ENCODE measurements around the gene SAE1. TPM values are rescaled to one million over a fixed set of nuclear protein-coding genes. Genes with fewer than 3 reads are reported as not detected.

SAE1 gene
- total and polyA plus RNA-seq, 10 of the 15 experiments (the other 5 are each of a cell fraction or from before 2014, with no cell fraction given), result 62.0 to 246 (median 148) TPM

DNA sequence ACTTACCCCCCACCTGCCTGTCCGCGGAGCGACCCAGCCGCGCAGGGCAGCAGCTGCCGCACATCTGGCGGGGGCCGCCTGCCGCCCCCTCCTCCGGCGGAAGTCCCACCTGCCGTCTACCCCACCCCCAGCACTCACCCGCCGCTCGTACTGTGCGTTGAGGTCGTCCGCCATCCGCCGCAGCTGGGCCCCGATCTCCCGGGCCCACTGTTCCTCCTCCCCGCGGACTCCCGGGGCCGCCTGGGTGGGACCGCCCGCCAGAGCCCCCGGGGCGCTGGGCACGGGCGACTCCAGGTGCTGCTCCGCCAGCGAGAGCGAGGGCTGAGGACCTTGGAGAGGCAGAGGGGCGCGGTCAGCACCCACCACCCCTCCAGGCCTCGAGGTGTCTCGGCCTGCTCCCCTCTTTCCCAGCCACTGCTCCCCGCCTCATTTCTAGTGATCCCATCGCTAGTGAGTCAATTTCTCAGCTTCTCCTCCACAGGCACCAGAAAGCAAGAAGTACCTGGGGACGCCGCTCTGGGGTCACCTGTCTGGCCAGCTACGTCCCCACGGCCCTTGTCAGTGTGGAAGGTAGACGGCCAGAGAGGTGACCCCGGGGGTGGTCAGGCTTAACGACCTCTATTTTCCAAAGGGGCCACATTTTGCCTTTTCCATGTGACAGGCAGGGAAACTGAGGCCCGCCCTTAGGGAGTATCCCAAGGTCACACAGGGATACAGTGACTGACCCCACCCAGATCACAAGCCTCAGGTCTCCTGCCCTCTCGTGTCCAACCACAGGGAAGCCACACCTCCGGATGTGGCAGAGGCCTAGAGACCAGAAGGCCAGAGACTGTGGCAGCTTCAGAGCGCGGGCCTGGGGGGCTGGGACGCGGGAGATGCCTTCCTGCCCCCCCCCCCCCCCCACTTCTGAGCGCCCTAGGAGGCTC, 96.1 kb downstream of the SAE1 start (continued):
- TF ChIP-seq, protein P1, sequence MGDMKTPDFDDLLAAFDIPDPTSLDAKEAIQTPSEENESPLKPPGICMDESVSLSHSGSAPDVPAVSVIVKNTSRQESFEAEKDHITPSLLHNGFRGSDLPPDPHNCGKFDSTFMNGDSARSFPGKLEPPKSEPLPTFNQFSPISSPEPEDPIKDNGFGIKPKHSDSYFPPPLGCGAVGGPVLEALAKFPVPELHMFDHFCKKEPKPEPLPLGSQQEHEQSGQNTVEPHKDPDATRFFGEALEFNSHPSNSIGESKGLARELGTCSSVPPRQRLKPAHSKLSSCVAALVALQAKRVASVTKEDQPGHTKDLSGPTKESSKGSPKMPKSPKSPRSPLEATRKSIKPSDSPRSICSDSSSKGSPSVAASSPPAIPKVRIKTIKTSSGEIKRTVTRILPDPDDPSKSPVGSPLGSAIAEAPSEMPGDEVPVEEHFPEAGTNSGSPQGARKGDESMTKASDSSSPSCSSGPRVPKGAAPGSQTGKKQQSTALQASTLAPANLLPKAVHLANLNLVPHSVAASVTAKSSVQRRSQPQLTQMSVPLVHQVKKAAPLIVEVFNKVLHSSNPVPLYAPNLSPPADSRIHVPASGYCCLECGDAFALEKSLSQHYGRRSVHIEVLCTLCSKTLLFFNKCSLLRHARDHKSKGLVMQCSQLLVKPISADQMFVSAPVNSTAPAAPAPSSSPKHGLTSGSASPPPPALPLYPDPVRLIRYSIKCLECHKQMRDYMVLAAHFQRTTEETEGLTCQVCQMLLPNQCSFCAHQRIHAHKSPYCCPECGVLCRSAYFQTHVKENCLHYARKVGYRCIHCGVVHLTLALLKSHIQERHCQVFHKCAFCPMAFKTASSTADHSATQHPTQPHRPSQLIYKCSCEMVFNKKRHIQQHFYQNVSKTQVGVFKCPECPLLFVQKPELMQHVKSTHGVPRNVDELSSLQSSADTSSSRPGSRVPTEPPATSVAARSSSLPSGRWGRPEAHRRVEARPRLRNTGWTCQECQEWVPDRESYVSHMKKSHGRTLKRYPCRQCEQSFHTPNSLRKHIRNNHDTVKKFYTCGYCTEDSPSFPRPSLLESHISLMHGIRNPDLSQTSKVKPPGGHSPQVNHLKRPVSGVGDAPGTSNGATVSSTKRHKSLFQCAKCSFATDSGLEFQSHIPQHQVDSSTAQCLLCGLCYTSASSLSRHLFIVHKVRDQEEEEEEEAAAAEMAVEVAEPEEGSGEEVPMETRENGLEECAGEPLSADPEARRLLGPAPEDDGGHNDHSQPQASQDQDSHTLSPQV (IDR thresholded peaks at IDR 0.05), result no peak
- TF ChIP-seq FOXK2 (IDR thresholded peaks at IDR 0.05) (no peak), BACH1 (IDR thresholded peaks at IDR 0.05; ENCODE audit: borderline replicate concordance) (peak; percentile 73), IRF4 (IDR thresholded peaks at IDR 0.05; ENCODE audit: low read depth, low read length) (no peak), FOS (IDR thresholded peaks at IDR 0.05; ENCODE audit: borderline replicate concordance, extremely low read depth, insufficient read length) (no peak), SREBF1 (IDR thresholded peaks at IDR 0.05; ENCODE audit: low read length) (no peak), BMI1 (IDR thresholded peaks at IDR 0.05; ENCODE audit: borderline replicate concordance) (no peak), CBX3 (IDR thresholded peaks at IDR 0.05; ENCODE audit: borderline replicate concordance, low read depth) (no peak), ZNF687 (IDR thresholded peaks at IDR 0.05) (peak; percentile 75; the same call in 1 of the 2 replicates), SIN3A (IDR thresholded peaks at IDR 0.05; ENCODE audit: low read depth, low read length) (no peak), NBN (IDR thresholded peaks at IDR 0.05) (0 out of 2 replicates have a peak, but pooled peaks have one; percentile 22), NFXL1 (IDR thresholded peaks at IDR 0.05; ENCODE audit: borderline replicate concordance) (no peak), BRCA1 (IDR thresholded peaks at IDR 0.05; ENCODE audit: low read depth, low read length) (no peak), BCL11A (IDR thresholded peaks at IDR 0.05; ENCODE audit: low read depth, low read length) (peak; percentile 2; the same call in 1 of the 2 replicates), MYB (IDR thresholded peaks at IDR 0.05; ENCODE audit: borderline replicate concordance, low read depth, low read length) (no peak)
- TF ChIP-seq, protein P2, sequence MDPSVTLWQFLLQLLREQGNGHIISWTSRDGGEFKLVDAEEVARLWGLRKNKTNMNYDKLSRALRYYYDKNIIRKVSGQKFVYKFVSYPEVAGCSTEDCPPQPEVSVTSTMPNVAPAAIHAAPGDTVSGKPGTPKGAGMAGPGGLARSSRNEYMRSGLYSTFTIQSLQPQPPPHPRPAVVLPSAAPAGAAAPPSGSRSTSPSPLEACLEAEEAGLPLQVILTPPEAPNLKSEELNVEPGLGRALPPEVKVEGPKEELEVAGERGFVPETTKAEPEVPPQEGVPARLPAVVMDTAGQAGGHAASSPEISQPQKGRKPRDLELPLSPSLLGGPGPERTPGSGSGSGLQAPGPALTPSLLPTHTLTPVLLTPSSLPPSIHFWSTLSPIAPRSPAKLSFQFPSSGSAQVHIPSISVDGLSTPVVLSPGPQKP (IDR thresholded peaks at IDR 0.05; ENCODE audit: low read depth, low read length), result peak; percentile 29; the same call in 1 of the 2 replicates
- TF ChIP-seq, protein P3, sequence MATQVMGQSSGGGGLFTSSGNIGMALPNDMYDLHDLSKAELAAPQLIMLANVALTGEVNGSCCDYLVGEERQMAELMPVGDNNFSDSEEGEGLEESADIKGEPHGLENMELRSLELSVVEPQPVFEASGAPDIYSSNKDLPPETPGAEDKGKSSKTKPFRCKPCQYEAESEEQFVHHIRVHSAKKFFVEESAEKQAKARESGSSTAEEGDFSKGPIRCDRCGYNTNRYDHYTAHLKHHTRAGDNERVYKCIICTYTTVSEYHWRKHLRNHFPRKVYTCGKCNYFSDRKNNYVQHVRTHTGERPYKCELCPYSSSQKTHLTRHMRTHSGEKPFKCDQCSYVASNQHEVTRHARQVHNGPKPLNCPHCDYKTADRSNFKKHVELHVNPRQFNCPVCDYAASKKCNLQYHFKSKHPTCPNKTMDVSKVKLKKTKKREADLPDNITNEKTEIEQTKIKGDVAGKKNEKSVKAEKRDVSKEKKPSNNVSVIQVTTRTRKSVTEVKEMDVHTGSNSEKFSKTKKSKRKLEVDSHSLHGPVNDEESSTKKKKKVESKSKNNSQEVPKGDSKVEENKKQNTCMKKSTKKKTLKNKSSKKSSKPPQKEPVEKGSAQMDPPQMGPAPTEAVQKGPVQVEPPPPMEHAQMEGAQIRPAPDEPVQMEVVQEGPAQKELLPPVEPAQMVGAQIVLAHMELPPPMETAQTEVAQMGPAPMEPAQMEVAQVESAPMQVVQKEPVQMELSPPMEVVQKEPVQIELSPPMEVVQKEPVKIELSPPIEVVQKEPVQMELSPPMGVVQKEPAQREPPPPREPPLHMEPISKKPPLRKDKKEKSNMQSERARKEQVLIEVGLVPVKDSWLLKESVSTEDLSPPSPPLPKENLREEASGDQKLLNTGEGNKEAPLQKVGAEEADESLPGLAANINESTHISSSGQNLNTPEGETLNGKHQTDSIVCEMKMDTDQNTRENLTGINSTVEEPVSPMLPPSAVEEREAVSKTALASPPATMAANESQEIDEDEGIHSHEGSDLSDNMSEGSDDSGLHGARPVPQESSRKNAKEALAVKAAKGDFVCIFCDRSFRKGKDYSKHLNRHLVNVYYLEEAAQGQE (IDR thresholded peaks at IDR 0.05; ENCODE audit: low read depth, low read length), result no peak

Measured in GM12878 (cell line).